HepG2 (cell line): ENCODE data around the gene ST8SIA2. TPM values are rescaled to one million over a fixed set of nuclear protein-coding genes. Genes with fewer than 3 reads are reported as not detected.

Source experiments
- ATAC-seq: fragments of 200-7000 bp; cut with Tn5 transposase; 3 replicates; pipeline ENCODE4 v1.9.1; 2020; ENCODE audit warnings: mild to moderate bottlenecking, moderate library complexity
- BruUV-seq: library from RNA; stranded (reverse); fragments of 400-500 nt; replicated peaks from 2 replicates; lab custom pipeline; 2021; lab: Mats Ljungman, UMichigan
- CTCF ChIA-PET: fragments of 300-600 bp; formaldehyde crosslinking; extraction: SDS; loops from one replicate; lab custom pipeline; 2021; ENCODE audit warnings: low total read pairs, inconsistent platforms, low intra/inter-chr PET ratio; lab: Yijun Ruan, JAX
- POLR2A ChIA-PET: fragments of 350-600 bp; sonication (Branson Sonifier 250); formaldehyde crosslinking; loops from one replicate; lab custom pipeline; 2020; ENCODE audit warnings: antibody characterized with exemption, inconsistent platforms; lab: Yijun Ruan, JAX
- DNase-seq: peaks from one replicate; pipeline ENCODE4 v3.0.0-alpha.2; 2015; ENCODE audit warnings: low spot score
- FAIRE-seq: peaks from 3 replicates; lab custom pipeline; 2011; peaks lifted over from hg19 to GRCh38; lab: Jason Lieb, UNC
- H2AFZ ChIP-seq: one replicate; pipeline ENCODE4 v1.6.1; 2011; ENCODE audit warnings: low read length, inconsistent platforms
- H3K27ac ChIP-seq: fragments of 300-600 bp; 3 replicates; pipeline ENCODE4 v1.8.0; 2011; ENCODE audit warnings: mixed run types, mild to moderate bottlenecking, mixed read lengths, low read length, inconsistent platforms; ENCODE audit not compliant: insufficient read depth; ENCODE audit errors: extremely low read length
- H3K27me3 ChIP-seq, 2 experiments: fragments of 200-600 bp in 1 of 2; 2 replicates in 1 of 2; 3 replicates in 1 of 2; pipeline versions ENCODE4 v1.6.0 to v1.8.0; 2011; ENCODE audit warnings: low read length in 2 of 2, mild to moderate bottlenecking in 2 of 2, moderate library complexity in 2 of 2, inconsistent platforms in 1 of 2; ENCODE audit not compliant: insufficient read depth in 2 of 2, control insufficient read depth in 1 of 2
- H3K36me3 ChIP-seq, 2 experiments: fragments of 200-600 bp in 1 of 2; replicated peaks in 1 of 2; 2 replicates in 1 of 2; 3 replicates in 1 of 2; pipeline versions ENCODE4 v1.5.1 to v1.8.0; 2011; ENCODE audit warnings: low read length in 2 of 2, inconsistent platforms in 1 of 2; ENCODE audit not compliant: insufficient read depth in 2 of 2, control insufficient read depth in 1 of 2
- H3K4me1 ChIP-seq: 2 replicates; pipeline ENCODE4 v1.5.1; 2012; ENCODE audit warnings: low read length, inconsistent platforms; ENCODE audit not compliant: insufficient read depth
- H3K4me2 ChIP-seq: 2 replicates; pipeline ENCODE4 v1.6.0; 2011; ENCODE audit warnings: low read depth, low read length, inconsistent platforms
- H3K4me3 ChIP-seq, 3 experiments: fragments of 200-600 bp in 1 of 3; sonication (generic), shearing (Covaris generic) in 1 of 3; replicated peaks in 1 of 3; 2 replicates each; pipeline ENCODE4 v1.5.1; 2011 to 2016; ENCODE audit warnings: low read length in 3 of 3, inconsistent platforms in 2 of 3, low read depth in 2 of 3, mild to moderate bottlenecking in 2 of 3, control low read depth in 1 of 3, mixed read lengths in 1 of 3; ENCODE audit not compliant: insufficient read depth in 1 of 3
- H3K79me2 ChIP-seq: one replicate; pipeline ENCODE4 v1.6.1; 2011; ENCODE audit warnings: low read length, inconsistent platforms; ENCODE audit not compliant: insufficient read depth
- H3K9ac ChIP-seq: 2 replicates; pipeline ENCODE4 v1.6.0; 2011; ENCODE audit warnings: mild to moderate bottlenecking, low read depth, low read length, inconsistent platforms; ENCODE audit not compliant: insufficient read depth
- H3K9me3 ChIP-seq: 2 replicates; pipeline ENCODE4 v1.5.1; 2012; ENCODE audit warnings: mild to moderate bottlenecking, low read length
- H4K20me1 ChIP-seq: 2 replicates; pipeline ENCODE4 v1.6.0; 2011; ENCODE audit warnings: inconsistent platforms, mild to moderate bottlenecking, low read length, moderate library complexity; ENCODE audit not compliant: insufficient read depth
- CEBPG ChIP-seq: IDR thresholded peaks from 2 replicates; pipeline ENCODE4 v1.6.1; 2016
- HIVEP1 ChIP-seq: sonication (generic); formaldehyde crosslinking; IDR thresholded peaks from 2 replicates; pipeline ENCODE4 v1.4.0; 2020; ENCODE audit warnings: mild to moderate bottlenecking, missing genetic modification reagents
- NFATC3 ChIP-seq: sonication (generic); formaldehyde crosslinking; IDR thresholded peaks from 2 replicates; pipeline ENCODE4 v1.5.1; 2020; ENCODE audit warnings: mild to moderate bottlenecking, missing genetic modification reagents
- SIN3A ChIP-seq: IDR thresholded peaks from 2 replicates; pipeline ENCODE4 v1.6.1; 2011; ENCODE audit warnings: low read depth, mild to moderate bottlenecking, control low read depth, low read length, borderline replicate concordance
- ZNF101 ChIP-seq: sonication (generic); formaldehyde crosslinking; IDR thresholded peaks from 2 replicates; pipeline ENCODE4 v1.4.0; 2020; ENCODE audit warnings: mild to moderate bottlenecking, low read depth, missing genetic modification reagents, borderline replicate concordance
- ZNF317 ChIP-seq: sonication (generic); formaldehyde crosslinking; IDR thresholded peaks from 2 replicates; pipeline ENCODE4 v1.5.0; 2020; ENCODE audit warnings: mild to moderate bottlenecking, missing genetic modification reagents
- WGBS: methylation state at CpG from one replicate; pipeline ENCODE4 v1.1.6; 2017; ENCODE audit warnings: low lambda C conversion rate; 5-methylcytosine and 5-hydroxymethylcytosine counted together
- in situ Hi-C: cut with HindIII; loops from 2 replicates; pipeline ENCODE4 v1.10.0; 2017; ENCODE audit warnings: low pct_unique_long_range_greater_than_20kb; ENCODE audit not compliant: extremely low pct_ligation_motif_present
- intact Hi-C: fragments of 100-400 bp; cut with micrococcal nuclease; formaldehyde crosslinking; loops from one replicate; pipeline ENCODE4 v1.10.0; 2022; ENCODE audit not compliant: unreplicated experiment
- polyA plus RNA-seq, 8 experiments: library from polyadenylated mRNA; depleted of rRNA in 3 of 8; stranded (reverse) in 7 of 8; unstranded in 1 of 8; fragments of >200 nt; fragmentation: Illumina TruSeq in 4 of 8; extraction: Trizol in 4 of 8; gene quantifications; 2 replicates each; pipeline versions ENCODE4 v1.2.1 to v1.2.3, GENCODE V29; 2011 to 2016; ENCODE audit warnings: low read depth in 4 of 8, missing spikeins in 1 of 8, mixed read lengths in 1 of 8; ENCODE audit not compliant: insufficient read depth in 1 of 8
- total RNA-seq, 5 experiments: library from RNA; depleted of rRNA; stranded (reverse); fragments of >200 nt; fragmentation: Illumina TruSeq; extraction: Trizol; gene quantifications; 2 replicates each; pipeline ENCODE4 v1.2.3, GENCODE V29; 2016; ENCODE audit warnings: low read depth in 1 of 5
- TF ChIP-seq, protein P1 (sequence below): sonication (generic); formaldehyde crosslinking; IDR thresholded peaks from 2 replicates; pipeline ENCODE4 v1.8.0; 2022; ENCODE audit warnings: mild to moderate bottlenecking, missing genetic modification reagents; ENCODE audit not compliant: insufficient replicate concordance
- TF ChIP-seq, protein P2 (sequence below): sonication (generic); formaldehyde crosslinking; IDR thresholded peaks from 2 replicates; pipeline ENCODE4 v1.5.0; 2020; ENCODE audit warnings: mild to moderate bottlenecking, low read depth, missing genetic modification reagents, borderline replicate concordance
- TF ChIP-seq, protein P3 (sequence below): IDR thresholded peaks from 2 replicates; pipeline ENCODE4 v1.6.1; 2016
- TF ChIP-seq, protein P4 (sequence below): IDR thresholded peaks from 2 replicates; pipeline ENCODE4 v1.6.1; 2016; ENCODE audit warnings: missing biosample characterization, missing genetic modification reagents, low read depth
- TF ChIP-seq, protein P5 (sequence below): sonication (generic); formaldehyde crosslinking; IDR thresholded peaks from 2 replicates; pipeline ENCODE4 v1.5.0; 2020; ENCODE audit warnings: missing genetic modification reagents, mild to moderate bottlenecking, borderline replicate concordance
- TF ChIP-seq, protein P6 (sequence below): sonication (generic); formaldehyde crosslinking; IDR thresholded peaks from 2 replicates; pipeline ENCODE4 v1.4.0; 2020; ENCODE audit warnings: mild to moderate bottlenecking, low read depth, missing genetic modification reagents

The ST8SIA2 gene
- total and polyA plus RNA-seq, 2 of the 13 experiments (the other 11 are each of a cell fraction or from before 2014, with no cell fraction given), result not detected

DNA sequence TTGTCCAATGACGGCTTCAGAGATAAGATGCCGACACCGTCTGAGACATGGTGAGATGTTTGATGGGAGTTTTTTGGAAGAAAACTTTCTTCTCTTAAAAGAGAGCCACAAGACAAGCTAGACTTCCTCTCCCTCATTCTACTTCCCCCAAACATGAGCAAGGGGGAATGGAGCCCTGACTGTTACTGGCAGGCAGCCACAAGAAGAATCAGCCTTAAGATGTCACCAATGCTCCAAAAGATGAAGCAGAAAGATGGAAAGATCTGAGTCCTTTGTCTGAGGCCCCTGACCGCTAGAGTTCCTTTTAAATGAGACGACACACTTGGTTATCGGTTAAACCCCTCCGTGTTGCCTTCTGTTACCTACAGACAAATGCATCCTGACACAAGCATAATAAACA lies 108.7 kb downstream of the ST8SIA2 start (continued):
- TF ChIP-seq, protein P1, sequence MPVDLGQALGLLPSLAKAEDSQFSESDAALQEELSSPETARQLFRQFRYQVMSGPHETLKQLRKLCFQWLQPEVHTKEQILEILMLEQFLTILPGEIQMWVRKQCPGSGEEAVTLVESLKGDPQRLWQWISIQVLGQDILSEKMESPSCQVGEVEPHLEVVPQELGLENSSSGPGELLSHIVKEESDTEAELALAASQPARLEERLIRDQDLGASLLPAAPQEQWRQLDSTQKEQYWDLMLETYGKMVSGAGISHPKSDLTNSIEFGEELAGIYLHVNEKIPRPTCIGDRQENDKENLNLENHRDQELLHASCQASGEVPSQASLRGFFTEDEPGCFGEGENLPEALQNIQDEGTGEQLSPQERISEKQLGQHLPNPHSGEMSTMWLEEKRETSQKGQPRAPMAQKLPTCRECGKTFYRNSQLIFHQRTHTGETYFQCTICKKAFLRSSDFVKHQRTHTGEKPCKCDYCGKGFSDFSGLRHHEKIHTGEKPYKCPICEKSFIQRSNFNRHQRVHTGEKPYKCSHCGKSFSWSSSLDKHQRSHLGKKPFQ (CRISPR knock-in tag), result no peak
- TF ChIP-seq, protein P2, sequence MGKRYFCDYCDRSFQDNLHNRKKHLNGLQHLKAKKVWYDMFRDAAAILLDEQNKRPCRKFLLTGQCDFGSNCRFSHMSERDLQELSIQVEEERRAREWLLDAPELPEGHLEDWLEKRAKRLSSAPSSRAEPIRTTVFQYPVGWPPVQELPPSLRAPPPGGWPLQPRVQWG (CRISPR knock-in tag), result no peak
- no peak for TF ChIP-seq ZNF101
- TF ChIP-seq, protein P3, sequence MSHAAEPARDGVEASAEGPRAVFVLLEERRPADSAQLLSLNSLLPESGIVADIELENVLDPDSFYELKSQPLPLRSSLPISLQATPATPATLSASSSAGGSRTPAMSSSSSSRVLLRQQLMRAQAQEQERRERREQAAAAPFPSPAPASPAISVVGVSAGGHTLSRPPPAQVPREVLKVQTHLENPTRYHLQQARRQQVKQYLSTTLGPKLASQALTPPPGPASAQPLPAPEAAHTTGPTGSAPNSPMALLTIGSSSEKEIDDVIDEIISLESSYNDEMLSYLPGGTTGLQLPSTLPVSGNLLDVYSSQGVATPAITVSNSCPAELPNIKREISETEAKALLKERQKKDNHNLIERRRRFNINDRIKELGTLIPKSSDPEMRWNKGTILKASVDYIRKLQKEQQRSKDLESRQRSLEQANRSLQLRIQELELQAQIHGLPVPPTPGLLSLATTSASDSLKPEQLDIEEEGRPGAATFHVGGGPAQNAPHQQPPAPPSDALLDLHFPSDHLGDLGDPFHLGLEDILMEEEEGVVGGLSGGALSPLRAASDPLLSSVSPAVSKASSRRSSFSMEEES (CRISPR knock-in tag), result no peak

DNA sequence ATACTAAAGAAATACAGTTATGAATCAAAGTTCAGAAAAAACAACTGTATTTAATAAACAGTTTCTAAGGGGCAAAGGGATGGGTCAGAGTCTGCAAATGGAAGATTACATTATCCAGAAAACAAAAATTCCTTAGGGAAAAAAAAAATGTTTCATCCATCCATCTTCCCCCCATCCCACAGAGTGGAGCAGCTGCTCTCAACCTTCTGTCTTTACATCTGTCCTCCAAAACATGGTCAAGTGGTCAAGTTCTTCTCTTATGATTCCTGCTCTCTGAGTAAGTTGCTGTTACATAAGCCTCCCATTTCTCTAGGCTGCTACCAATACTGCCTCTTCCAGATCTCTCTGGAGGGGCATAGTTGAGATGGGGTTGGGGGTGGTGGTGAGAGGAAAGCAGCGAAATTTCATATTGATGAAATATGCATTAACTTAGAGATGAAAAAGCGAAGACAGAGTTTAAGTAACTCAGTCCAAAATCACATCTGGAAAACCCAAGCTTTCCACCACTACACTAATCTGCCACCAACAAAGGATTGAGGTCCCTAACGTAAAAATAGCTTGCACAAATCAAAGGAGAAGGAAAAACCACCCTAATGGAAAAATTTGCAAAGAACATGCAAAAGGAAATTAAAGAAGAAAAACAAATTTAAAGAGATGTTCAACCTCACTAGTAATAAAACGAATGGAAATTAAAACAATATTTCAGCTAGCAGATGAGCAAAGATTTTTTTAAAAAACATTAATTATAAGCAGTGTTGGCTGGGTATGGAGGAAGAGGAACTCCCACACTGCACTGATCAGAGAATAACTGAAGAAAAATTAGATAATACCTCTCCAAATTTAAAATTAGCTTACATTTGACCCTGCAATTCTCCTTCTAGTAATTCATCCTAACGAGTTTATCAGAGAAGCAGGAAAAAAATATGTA lies 109.5 kb downstream of the ST8SIA2 start:
- no peak overlapping the region for H2AFZ ChIP-seq
- no peak overlapping the region for H3K27ac ChIP-seq
- H3K79me2 ChIP-seq, result no peaks in the 10 kb centered on the region
- H3K4me3 ChIP-seq, result no peak overlapping the region
- peaks cover 3 to 14% of the 10 kb centered on the region in 2 experiments; a peak in 3 of 5 replicates for H3K27me3 ChIP-seq
- no peaks in the 10 kb centered on the region for H3K9me3 ChIP-seq
- no peaks in the 10 kb centered on the region for H3K4me1 ChIP-seq
- ATAC-seq, result no peak
- under 1% methylated on average over 5 of the region's 5 CpGs for WGBS
- POLR2A ChIA-PET, result no interaction called here
- H3K9ac ChIP-seq, result no peak overlapping the region
- no peak for DNase-seq
- intact Hi-C loops (no loop called here), in situ Hi-C loops (no loop called here)
- FAIRE-seq, result no peak
- no peak for TF ChIP-seq ZNF317 (CRISPR knock-in tag)
- no peak for TF ChIP-seq NFATC3
- TF ChIP-seq, protein P4, sequence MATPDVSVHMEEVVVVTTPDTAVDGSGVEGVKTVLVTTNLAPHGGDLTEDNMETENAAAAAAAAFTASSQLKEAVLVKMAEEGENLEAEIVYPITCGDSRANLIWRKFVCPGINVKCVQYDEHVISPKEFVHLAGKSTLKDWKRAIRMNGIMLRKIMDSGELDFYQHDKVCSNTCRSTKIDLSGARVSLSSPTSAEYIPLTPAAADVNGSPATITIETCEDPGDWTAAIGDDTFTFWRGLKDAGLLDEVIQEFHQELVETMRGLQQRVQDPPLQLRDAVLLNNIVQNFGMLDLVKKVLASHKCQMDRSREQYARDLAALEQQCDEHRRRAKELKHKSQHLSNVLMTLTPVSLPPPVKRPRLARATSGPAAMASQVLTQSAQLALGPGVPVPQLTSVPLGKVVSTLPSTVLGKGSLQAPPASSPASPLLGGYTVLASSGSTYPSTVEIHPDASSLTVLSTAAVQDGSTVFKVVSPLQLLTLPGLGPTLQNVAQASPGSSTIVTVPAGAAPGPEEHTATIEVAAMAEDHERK, result no peak
- TF ChIP-seq SIN3A, result no peak
- TF ChIP-seq, protein P5, sequence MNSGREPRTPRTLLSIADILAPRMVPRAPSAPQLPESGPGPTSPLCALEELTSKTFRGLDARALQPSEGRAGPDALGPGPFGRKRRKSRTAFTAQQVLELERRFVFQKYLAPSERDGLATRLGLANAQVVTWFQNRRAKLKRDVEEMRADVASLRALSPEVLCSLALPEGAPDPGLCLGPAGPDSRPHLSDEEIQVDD (CRISPR knock-in tag), result no peak
- TF ChIP-seq, protein P6, sequence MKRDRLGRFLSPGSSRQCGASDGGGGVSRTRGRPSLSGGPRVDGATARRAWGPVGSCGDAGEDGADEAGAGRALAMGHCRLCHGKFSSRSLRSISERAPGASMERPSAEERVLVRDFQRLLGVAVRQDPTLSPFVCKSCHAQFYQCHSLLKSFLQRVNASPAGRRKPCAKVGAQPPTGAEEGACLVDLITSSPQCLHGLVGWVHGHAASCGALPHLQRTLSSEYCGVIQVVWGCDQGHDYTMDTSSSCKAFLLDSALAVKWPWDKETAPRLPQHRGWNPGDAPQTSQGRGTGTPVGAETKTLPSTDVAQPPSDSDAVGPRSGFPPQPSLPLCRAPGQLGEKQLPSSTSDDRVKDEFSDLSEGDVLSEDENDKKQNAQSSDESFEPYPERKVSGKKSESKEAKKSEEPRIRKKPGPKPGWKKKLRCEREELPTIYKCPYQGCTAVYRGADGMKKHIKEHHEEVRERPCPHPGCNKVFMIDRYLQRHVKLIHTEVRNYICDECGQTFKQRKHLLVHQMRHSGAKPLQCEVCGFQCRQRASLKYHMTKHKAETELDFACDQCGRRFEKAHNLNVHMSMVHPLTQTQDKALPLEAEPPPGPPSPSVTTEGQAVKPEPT (CRISPR knock-in tag), result no peak
- TF ChIP-seq HIVEP1, result no peak
- TF ChIP-seq CEBPG, result no peak
- no peaks in the 10 kb centered on the region for H3K36me3 ChIP-seq
- CTCF ChIA-PET, result no interaction called here
- no peaks in the 10 kb centered on the region for H4K20me1 ChIP-seq
- no TSS peak for BruUV-seq
- no peak overlapping the region for H3K4me2 ChIP-seq
